DOHH2 (cell line): ENCODE data around the gene BRPF3.

ENCODE experiments used
- EZH2phosphoT487 ChIP-seq: fragments of 200-600 bp; sonication (generic); IDR thresholded peaks from 2 replicates; pipeline ENCODE4 v1.6.1; 2017; ENCODE audit warnings: borderline replicate concordance, mild to moderate bottlenecking, antibody characterized with exemption, low read length, moderate library complexity, mixed read lengths
- TF ChIP-seq, protein P1 (sequence below): fragments of 200-600 bp; sonication (generic); IDR thresholded peaks from one replicate; pipeline ENCODE4 v1.5.1; 2014; ENCODE audit warnings: antibody characterized with exemption, mild to moderate bottlenecking, low read depth, low read length; ENCODE audit not compliant: poor library complexity, severe bottlenecking

- TF ChIP-seq, protein P1, sequence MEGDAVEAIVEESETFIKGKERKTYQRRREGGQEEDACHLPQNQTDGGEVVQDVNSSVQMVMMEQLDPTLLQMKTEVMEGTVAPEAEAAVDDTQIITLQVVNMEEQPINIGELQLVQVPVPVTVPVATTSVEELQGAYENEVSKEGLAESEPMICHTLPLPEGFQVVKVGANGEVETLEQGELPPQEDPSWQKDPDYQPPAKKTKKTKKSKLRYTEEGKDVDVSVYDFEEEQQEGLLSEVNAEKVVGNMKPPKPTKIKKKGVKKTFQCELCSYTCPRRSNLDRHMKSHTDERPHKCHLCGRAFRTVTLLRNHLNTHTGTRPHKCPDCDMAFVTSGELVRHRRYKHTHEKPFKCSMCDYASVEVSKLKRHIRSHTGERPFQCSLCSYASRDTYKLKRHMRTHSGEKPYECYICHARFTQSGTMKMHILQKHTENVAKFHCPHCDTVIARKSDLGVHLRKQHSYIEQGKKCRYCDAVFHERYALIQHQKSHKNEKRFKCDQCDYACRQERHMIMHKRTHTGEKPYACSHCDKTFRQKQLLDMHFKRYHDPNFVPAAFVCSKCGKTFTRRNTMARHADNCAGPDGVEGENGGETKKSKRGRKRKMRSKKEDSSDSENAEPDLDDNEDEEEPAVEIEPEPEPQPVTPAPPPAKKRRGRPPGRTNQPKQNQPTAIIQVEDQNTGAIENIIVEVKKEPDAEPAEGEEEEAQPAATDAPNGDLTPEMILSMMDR = no peak
- no peak for TF ChIP-seq EZH2phosphoT487
Measured at GRCh38 chr6:36268478-36269275, 72.1 kb downstream of the BRPF3 start.
